Activated CD4-positive, alpha-beta memory T cell treated with anti-CD3 and anti-CD28 coated beads for 36 hours (primary cell): ENCODE results near the gene AMPH. TPM values are rescaled to one million over a fixed set of nuclear protein-coding genes. Genes with fewer than 3 reads are reported as not detected.

Experiments used
- CTCF ChIA-PET: fragments of 350-600 bp; sonication (Branson Sonifier 250); formaldehyde crosslinking; loops from one replicate; lab custom pipeline; 2021; ENCODE audit warnings: antibody characterized with exemption, inconsistent platforms; lab: Charles Lee
- POLR2A ChIA-PET: fragments of 350-600 bp; sonication (Branson Sonifier 250); formaldehyde crosslinking; loops from one replicate; lab custom pipeline; 2021; ENCODE audit warnings: antibody characterized with exemption; lab: Charles Lee
- DNase-seq: peaks from one replicate; pipeline ENCODE4 v3.0.0-alpha.2; 2020
- H3K27ac Mint-ChIP-seq: one replicate; pipeline ENCODE4 v1.8.0; 2021; ENCODE audit warnings: mixed read lengths
- H3K27me3 Mint-ChIP-seq: one replicate; pipeline ENCODE4 v1.8.0; 2021; ENCODE audit warnings: mixed read lengths
- H3K36me3 Mint-ChIP-seq: one replicate; pipeline ENCODE4 v1.8.0; 2021; ENCODE audit warnings: mixed read lengths
- H3K4me1 Mint-ChIP-seq: one replicate; pipeline ENCODE4 v1.8.0; 2021; ENCODE audit warnings: low read depth, mixed read lengths
- H3K4me3 Mint-ChIP-seq: one replicate; pipeline ENCODE4 v1.8.0; 2021; ENCODE audit warnings: mild to moderate bottlenecking, mixed read lengths
- H3K9me3 Mint-ChIP-seq: one replicate; pipeline ENCODE4 v1.8.0; 2021; ENCODE audit warnings: mixed read lengths
- intact Hi-C: fragments of 100-400 bp; cut with micrococcal nuclease; formaldehyde crosslinking; loops from one replicate; pipeline ENCODE4 v1.15.1; 2023
- total RNA-seq, 2 experiments: library from RNA; stranded (reverse); gene quantifications; one replicate each; pipeline ENCODE4 v1.2.3, GENCODE V29; 2021

The AMPH gene
- not detected for total RNA-seq

- Mint-ChIP-seq H3K27ac (no peak within 1 kb of the TSS), H3K4me1 (no peaks in the 10 kb centered on the region), H3K36me3 (no peaks in the 10 kb centered on the region), H3K9me3 (no peaks in the 10 kb centered on the region), H3K4me3 (peak within 1 kb of the TSS; percentile 57), H3K27me3 (peaks cover 52% of the 10 kb centered on the region)
- intact Hi-C loops: no loop called here
- DNase-seq: peak; percentile 38
- ChIA-PET CTCF (interaction anchor here (0.5 to 2.5 kb wide), 4 partner anchors 16 to 564 kb away, joined by 3 to 12 read pairs (median 4); no protein-coding TSS in a partner anchor), POLR2A (no interaction called here)
Observed at GRCh38 chr7:38630720-38631673, at the start of gene AMPH. AMPH (minus strand) TSS chr7:38631373; CDS start chr7:38631351, 22 bp downstream.

- Mint-ChIP-seq H3K36me3 (no peaks in the 10 kb centered on the region), H3K9me3 (no peaks in the 10 kb centered on the region), H3K27me3 (no peaks in the 10 kb centered on the region), H3K4me3 (no peak overlapping the region), H3K4me1 (no peaks in the 10 kb centered on the region), H3K27ac (no peak overlapping the region)
- CTCF ChIA-PET: no interaction called here
- POLR2A ChIA-PET: no interaction called here
- no peak for DNase-seq
- intact Hi-C loops: no loop called here
Observed at GRCh38 chr7:38679419-38679818, 48.2 kb upstream of the AMPH start.

- POLR2A ChIA-PET: no interaction called here
Observed at GRCh38 chr7:38678698-38679054, 47.5 kb upstream of the AMPH start.

GRCh38 chr7:38677981-38678697 lies 47.0 kb upstream of the AMPH start:
- POLR2A ChIA-PET: no interaction called here

More at GRCh38 chr7:38678698-38679054, 47.5 kb upstream of the AMPH start:
- no peaks in the 10 kb centered on the region for H3K9me3 Mint-ChIP-seq
- CTCF ChIA-PET: no interaction called here
- no peak overlapping the region for H3K27ac Mint-ChIP-seq
- no peaks in the 10 kb centered on the region for H3K27me3 Mint-ChIP-seq
- intact Hi-C loops: no loop called here
- DNase-seq: no peak
- H3K4me1 Mint-ChIP-seq: no peaks in the 10 kb centered on the region
- no peak overlapping the region for H3K4me3 Mint-ChIP-seq
- H3K36me3 Mint-ChIP-seq: no peaks in the 10 kb centered on the region

GRCh38 chr7:38675494-38676106 lies 44.4 kb upstream of the AMPH start:
- Mint-ChIP-seq H3K4me1 (no peaks in the 10 kb centered on the region), H3K27ac (no peak overlapping the region), H3K27me3 (peaks cover 9% of the 10 kb centered on the region), H3K9me3 (no peaks in the 10 kb centered on the region), H3K4me3 (no peak overlapping the region), H3K36me3 (no peaks in the 10 kb centered on the region)
- POLR2A ChIA-PET: no interaction called here
- CTCF ChIA-PET: no interaction called here
- intact Hi-C loops: no loop called here
- no peak for DNase-seq

More at GRCh38 chr7:38677981-38678697, 47.0 kb upstream of the AMPH start:
- Mint-ChIP-seq H3K36me3 (no peaks in the 10 kb centered on the region), H3K27me3 (no peaks in the 10 kb centered on the region), H3K27ac (no peak overlapping the region), H3K9me3 (no peaks in the 10 kb centered on the region), H3K4me1 (no peaks in the 10 kb centered on the region), H3K4me3 (no peak overlapping the region)
- intact Hi-C loops: no loop called here
- CTCF ChIA-PET: no interaction called here
- DNase-seq: no peak

GRCh38 chr7:38674513-38674912 lies 43.3 kb upstream of the AMPH start:
- intact Hi-C loops: no loop called here
- H3K27me3 Mint-ChIP-seq: peaks cover 9% of the 10 kb centered on the region
- no peaks in the 10 kb centered on the region for H3K4me1 Mint-ChIP-seq
- ChIA-PET CTCF (no interaction called here), POLR2A (no interaction called here)
- no peak overlapping the region for H3K4me3 Mint-ChIP-seq
- no peak overlapping the region for H3K27ac Mint-ChIP-seq
- H3K9me3 Mint-ChIP-seq: no peaks in the 10 kb centered on the region
- H3K36me3 Mint-ChIP-seq: no peaks in the 10 kb centered on the region
- DNase-seq: no peak

- no peaks in the 10 kb centered on the region for H3K9me3 Mint-ChIP-seq
- H3K36me3 Mint-ChIP-seq: no peaks in the 10 kb centered on the region
- intact Hi-C loops: no loop called here
- POLR2A ChIA-PET: no interaction called here
- H3K27me3 Mint-ChIP-seq: peaks cover 9% of the 10 kb centered on the region
- CTCF ChIA-PET: no interaction called here
- H3K27ac Mint-ChIP-seq: no peak overlapping the region
- no peak overlapping the region for H3K4me3 Mint-ChIP-seq
- DNase-seq: no peak
- no peaks in the 10 kb centered on the region for H3K4me1 Mint-ChIP-seq
Observed at GRCh38 chr7:38673795-38674194, 42.6 kb upstream of the AMPH start.

- ChIA-PET POLR2A (no interaction called here), CTCF (interaction anchor here (1.0 kb wide), 1 partner anchor 12 kb away, joined by 3 read pairs; no protein-coding TSS in a partner anchor)
- H3K27ac Mint-ChIP-seq: no peak overlapping the region
- no peaks in the 10 kb centered on the region for H3K9me3 Mint-ChIP-seq
- H3K4me3 Mint-ChIP-seq: no peak overlapping the region
- H3K27me3 Mint-ChIP-seq: peaks cover 9% of the 10 kb centered on the region
- intact Hi-C loops: no loop called here
- no peak for DNase-seq
- H3K36me3 Mint-ChIP-seq: no peaks in the 10 kb centered on the region
- no peaks in the 10 kb centered on the region for H3K4me1 Mint-ChIP-seq
Observed at GRCh38 chr7:38671911-38672905, 41.0 kb upstream of the AMPH start.

- DNase-seq: no peak
- no peaks in the 10 kb centered on the region for H3K4me1 Mint-ChIP-seq
- no peaks in the 10 kb centered on the region for H3K9me3 Mint-ChIP-seq
- POLR2A ChIA-PET: no interaction called here
- no peak overlapping the region for H3K27ac Mint-ChIP-seq
- intact Hi-C loops: no loop called here
- no peak overlapping the region for H3K4me3 Mint-ChIP-seq
- no peaks in the 10 kb centered on the region for H3K36me3 Mint-ChIP-seq
- H3K27me3 Mint-ChIP-seq: peaks cover 9% of the 10 kb centered on the region
- CTCF ChIA-PET: interaction anchor here (1.6 kb wide), 1 partner anchor 10 kb away, joined by 6 read pairs; no protein-coding TSS in a partner anchor
Observed at GRCh38 chr7:38669965-38670520, 38.9 kb upstream of the AMPH start.

GRCh38 chr7:38664972-38665371 lies 33.8 kb upstream of the AMPH start:
- no peak overlapping the region for H3K4me3 Mint-ChIP-seq
- H3K4me1 Mint-ChIP-seq: no peaks in the 10 kb centered on the region
- DNase-seq: no peak
- H3K9me3 Mint-ChIP-seq: no peaks in the 10 kb centered on the region
- H3K27ac Mint-ChIP-seq: no peak overlapping the region
- ChIA-PET POLR2A (no interaction called here), CTCF (no interaction called here)
- peaks cover 8% of the 10 kb centered on the region for H3K27me3 Mint-ChIP-seq
- intact Hi-C loops: loop anchor here (5.0 kb wide), 1 partner anchor 253 kb away; no protein-coding TSS in a partner anchor
- H3K36me3 Mint-ChIP-seq: no peaks in the 10 kb centered on the region
